Muscle layer of colon (tissue), 2 donors: ENCODE measurements around the gene CD8B.

Source experiments
- H3K27ac ChIP-seq: one replicate; pipeline ENCODE4 v1.7.0; 2013; ENCODE audit warnings: low read depth, mild to moderate bottlenecking, low read length, moderate library complexity
- H3K27me3 ChIP-seq, 2 donors: one replicate each; pipeline ENCODE4 v1.7.0; 2013; ENCODE audit warnings: low read length in 2 of 2, mild to moderate bottlenecking in 2 of 2; ENCODE audit not compliant: insufficient read depth in 2 of 2, control insufficient read depth in 1 of 2
- H3K36me3 ChIP-seq: one replicate; pipeline ENCODE4 v1.7.0; 2013; ENCODE audit warnings: mild to moderate bottlenecking, low read length; ENCODE audit not compliant: insufficient read depth
- H3K4me1 ChIP-seq: one replicate; pipeline ENCODE4 v1.7.0; 2013; ENCODE audit warnings: mild to moderate bottlenecking, low read length; ENCODE audit not compliant: insufficient read depth
- H3K4me3 ChIP-seq, 2 donors: one replicate each; pipeline ENCODE4 v1.7.0; 2013; ENCODE audit warnings: low read length in 2 of 2, low read depth in 1 of 2, mild to moderate bottlenecking in 1 of 2, moderate library complexity in 1 of 2
- H3K9ac ChIP-seq: one replicate; pipeline ENCODE4 v1.7.0; 2013; ENCODE audit warnings: low read length
- H3K9me3 ChIP-seq: one replicate; pipeline ENCODE4 v1.7.0; 2013; ENCODE audit warnings: mild to moderate bottlenecking, low read length
- donor health status: abdominal sarcoma.
- donor health status: Adenocarcinoma of cecum.

CD8B gene

DNA sequence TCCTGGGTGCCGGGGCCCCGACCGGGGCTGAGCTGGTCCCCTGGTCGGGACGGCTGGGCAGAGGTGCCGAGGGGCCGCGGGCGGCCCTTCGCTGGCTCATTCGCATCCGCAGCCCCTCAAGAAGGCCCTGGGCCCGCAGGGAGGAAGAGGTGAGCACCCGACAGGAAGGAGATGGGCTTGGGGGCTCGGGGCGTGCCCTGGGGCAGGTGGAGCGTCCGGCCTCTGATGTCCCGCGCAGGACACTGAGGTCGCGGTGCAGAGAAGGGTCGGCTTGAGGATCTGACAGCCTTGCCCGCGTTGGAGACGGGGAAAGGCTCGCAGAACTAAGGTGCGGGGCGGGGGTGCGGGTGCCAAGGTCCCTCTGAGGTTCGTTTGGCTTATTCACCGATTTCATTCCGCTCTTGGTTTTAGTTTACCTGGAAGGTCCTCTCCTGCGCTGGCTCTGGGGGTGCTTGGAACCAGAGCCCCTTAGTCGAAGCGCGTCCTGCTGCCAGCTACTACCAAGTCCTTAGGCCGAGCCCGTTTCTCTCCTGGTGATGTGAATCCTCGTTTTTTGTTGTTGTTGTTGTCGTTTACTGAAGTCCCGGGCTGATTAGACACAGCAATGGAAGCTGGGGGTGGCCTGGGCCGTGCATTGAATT is 52.1 kb downstream of the CD8B start:
- no peak overlapping the region for H3K4me3 ChIP-seq
- peaks cover 18 to 37% of the 10 kb centered on the region in 2 donors for H3K27me3 ChIP-seq
- no peak overlapping the region for H3K9ac ChIP-seq
- no peaks in the 10 kb centered on the region for H3K36me3 ChIP-seq
- H3K27ac ChIP-seq, result no peak overlapping the region
- no peaks in the 10 kb centered on the region for H3K9me3 ChIP-seq
- peaks cover 15% of the 10 kb centered on the region for H3K4me1 ChIP-seq

DNA sequence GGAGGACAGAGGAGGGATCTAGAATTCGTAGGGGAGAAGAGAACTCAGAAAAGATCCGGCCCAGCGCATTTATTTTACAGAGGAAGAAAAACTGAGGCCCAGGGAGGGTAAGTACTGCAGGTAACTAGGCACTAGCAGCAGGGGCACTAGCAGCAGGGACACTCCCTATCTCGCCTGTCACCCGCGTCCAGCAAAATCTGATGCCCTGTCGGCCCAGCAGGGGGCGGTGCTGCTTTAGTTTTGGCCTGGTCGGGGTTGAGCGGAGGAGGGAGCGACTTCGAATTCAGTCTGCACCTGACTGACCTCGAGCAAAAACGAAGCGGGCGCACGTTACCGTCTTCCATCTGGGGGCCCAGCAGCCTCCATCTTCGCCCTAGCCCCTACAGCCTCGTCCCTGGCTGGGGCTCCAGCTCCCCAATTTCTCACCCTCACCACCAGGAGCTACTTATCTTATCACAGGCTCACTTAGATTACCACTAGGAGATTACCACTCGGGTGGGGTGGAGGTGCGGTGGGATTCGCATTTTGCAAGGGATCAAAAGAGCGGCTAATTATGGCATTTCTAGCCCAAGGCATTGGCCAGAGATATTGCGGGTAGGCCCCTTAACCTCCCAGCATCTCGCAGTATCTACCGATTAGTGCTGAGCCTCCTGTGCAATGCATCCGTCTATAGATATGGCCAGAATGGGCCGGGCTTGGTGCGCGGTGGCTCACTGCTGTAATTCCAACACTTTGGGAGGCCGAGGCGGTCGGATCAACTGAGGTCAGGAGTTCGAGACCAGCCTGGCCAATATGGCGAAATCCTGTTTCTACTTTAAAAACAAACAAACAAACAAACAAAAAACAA is 53.1 kb downstream of the CD8B start:
- H3K4me3 ChIP-seq, result peak overlapping the region; percentile 38 to 57
- H3K27ac ChIP-seq, result no peak overlapping the region
- H3K36me3 ChIP-seq, result no peaks in the 10 kb centered on the region
- H3K27me3 ChIP-seq, result peaks cover 18 to 33% of the 10 kb centered on the region in 2 donors
- no peaks in the 10 kb centered on the region for H3K9me3 ChIP-seq
- peaks cover 15% of the 10 kb centered on the region for H3K4me1 ChIP-seq
- no peak overlapping the region for H3K9ac ChIP-seq

DNA sequence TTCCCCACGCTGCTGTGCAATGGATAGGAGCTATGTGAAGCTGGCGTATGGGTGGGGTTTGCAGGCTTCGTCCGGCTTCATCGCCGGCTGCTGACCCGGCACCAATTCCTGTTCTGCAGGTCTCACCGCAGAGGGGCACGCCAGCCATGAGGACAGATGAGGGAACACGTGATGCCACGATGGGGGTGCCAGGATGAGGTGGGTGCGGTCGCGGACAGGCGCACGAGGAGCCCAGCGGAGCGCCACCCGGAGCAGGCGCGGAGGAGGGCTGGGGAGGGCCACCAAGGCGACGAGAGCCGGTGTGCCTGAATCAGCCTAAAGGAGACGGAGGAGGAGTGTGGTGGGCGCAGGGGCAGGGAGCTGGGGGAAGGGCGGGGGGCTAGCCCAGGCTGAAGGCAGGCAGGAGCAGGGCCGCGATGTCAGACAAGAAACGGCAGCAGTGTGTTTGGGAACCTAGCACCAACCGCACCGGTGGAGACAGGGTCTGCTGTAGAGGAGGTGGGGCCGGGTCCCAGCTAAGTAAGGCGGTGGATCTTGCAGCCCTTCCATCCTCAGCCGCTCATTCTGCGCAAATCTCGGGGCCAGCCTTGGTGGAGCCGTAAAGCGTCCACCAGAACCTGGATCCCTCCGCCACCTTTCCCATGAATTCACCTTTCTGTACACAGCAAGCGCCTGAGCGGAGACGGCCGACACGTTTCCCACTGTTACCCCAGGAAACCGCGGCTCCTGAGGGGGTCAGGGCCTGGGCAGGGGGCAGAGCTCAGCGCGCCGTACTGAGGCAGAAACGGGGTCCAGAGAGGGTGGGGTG is 54.0 kb downstream of the CD8B start:
- no peaks in the 10 kb centered on the region for H3K36me3 ChIP-seq
- H3K27ac ChIP-seq, result no peak overlapping the region
- no peak overlapping the region for H3K9ac ChIP-seq
- no peaks in the 10 kb centered on the region for H3K9me3 ChIP-seq
- H3K4me1 ChIP-seq, result peaks cover 15% of the 10 kb centered on the region
- H3K4me3 ChIP-seq, result peak overlapping the region; percentile 38 to 57
- H3K27me3 ChIP-seq, result peaks cover 11 to 30% of the 10 kb centered on the region in 2 donors

DNA sequence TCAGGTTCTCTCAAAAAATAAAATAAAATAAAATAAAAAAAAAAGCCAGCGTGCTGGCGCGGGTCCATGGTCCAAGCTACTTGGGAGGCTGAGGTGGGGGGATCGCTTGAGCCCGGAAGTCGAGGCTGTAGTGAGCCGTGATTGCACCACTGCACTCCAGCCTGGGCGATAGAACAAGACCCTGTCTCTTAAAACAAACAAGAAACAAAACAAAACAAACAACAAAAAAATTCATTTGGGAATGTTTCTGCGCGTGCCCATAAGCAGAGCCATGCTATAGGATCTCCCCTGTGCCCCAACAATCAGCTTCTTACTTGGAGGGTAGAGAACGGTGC is 54.6 kb downstream of the CD8B start:
- Histone ChIP-seq H3K9ac (no peak overlapping the region), H3K4me3 (peak overlapping the region in 1 of 2 donors; percentile 57), H3K4me1 (peaks cover 15% of the 10 kb centered on the region), H3K27ac (no peak overlapping the region), H3K9me3 (no peaks in the 10 kb centered on the region), H3K27me3 (peaks cover 11 to 24% of the 10 kb centered on the region in 2 donors), H3K36me3 (no peaks in the 10 kb centered on the region)

DNA sequence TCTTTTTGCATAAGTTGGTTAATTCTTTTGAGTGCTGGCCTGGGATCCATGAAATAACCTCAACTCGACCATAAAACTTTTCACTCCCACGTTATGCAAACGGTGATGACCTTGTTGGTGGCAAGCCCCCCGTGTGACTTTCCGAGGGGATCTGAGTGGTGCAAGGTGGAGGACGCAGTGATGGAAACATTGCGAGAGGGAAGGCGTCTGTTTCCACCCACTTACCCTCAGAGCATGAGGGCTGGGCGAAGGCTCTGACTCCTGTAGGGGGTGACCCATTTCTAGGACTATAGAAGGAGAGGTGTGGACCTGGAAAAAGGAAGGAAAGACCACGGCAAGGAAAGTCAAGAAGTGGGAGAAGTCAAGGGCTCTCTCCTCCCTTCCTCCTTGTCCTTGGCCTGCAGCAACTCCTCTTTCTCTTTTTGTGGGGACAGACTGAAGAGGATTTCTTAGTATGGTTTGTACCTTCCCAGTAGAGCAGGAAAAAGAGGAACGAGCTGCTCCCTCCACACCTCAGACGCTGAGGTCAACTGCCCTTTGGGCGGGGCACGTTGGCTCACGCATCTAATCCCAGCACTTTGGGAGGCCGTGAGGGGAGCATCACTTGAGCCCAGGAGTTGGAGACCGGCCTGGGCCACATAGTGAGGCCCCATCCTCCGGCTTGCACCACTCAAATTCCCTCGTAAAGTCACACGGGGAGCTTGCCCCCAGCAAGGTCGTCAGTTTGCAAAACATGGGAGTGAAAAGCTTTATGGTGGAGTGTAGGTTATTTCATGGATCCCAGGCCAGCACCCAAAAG is 55.4 kb downstream of the CD8B start:
- Histone ChIP-seq H3K36me3 (no peaks in the 10 kb centered on the region), H3K27me3 (peaks cover 11 to 20% of the 10 kb centered on the region in 2 donors), H3K9me3 (no peaks in the 10 kb centered on the region), H3K9ac (no peak overlapping the region), H3K4me1 (peaks cover 15% of the 10 kb centered on the region), H3K27ac (no peak overlapping the region), H3K4me3 (no peak overlapping the region)

DNA sequence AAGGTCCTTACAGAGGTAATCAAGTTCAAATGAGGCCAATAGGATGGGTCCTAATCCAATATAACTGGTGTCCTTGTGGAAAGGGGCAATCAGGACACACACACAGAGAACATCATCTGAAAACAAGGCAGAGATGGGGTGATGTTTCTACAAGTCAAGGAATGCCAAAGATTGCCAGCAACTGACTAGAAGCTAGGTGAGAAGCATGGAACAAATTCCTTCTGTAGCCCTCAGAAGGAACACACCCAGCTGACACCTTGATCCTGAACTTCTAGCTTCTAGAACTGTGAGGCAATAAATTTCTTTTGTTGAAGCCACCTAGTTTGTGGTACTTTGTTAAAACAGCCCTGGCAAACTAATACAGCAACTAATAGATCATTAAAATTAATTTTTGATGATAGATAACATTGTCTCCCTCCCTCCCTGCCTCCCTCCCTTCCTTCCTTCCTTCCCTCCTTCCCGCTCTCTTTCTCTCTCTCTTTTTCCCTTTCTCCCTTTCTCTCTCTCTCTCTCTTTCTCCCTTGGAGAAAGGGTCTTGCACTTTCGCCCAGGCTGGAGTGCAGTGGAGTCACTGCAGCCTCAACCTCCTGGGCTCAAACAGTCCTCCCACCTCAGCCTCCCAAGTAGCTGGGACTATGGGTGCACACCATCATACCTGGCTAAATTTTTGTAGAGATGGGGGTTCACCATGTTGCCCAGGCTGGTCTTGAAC is 60.7 kb downstream of the CD8B start:
- Histone ChIP-seq H3K4me3 (no peak overlapping the region), H3K9me3 (no peaks in the 10 kb centered on the region), H3K36me3 (no peaks in the 10 kb centered on the region), H3K27ac (no peak overlapping the region), H3K9ac (no peak overlapping the region), H3K27me3 (no peaks in the 10 kb centered on the region), H3K4me1 (no peaks in the 10 kb centered on the region)

DNA sequence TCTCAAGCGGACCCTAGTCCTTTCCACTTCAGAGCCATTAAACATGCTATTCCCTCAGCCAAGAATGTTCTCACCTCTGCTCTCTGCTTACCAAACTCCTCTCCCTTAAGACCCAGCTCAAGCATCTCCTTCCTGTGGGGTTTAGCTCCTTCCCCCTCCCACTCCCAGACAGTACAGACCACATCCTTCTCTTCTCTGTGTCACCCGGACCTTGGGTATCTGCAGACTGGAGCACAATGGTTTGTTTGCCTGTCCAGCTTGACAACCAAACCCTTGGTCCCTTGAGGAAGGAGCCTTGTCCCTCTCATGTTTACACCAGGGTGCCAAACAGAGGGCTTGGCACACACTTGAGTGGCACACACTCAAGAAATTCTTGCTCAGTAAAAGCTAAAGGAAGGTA is 66.8 kb downstream of the CD8B start:
- Histone ChIP-seq H3K4me3 (no peak overlapping the region), H3K36me3 (no peaks in the 10 kb centered on the region), H3K9ac (no peak overlapping the region), H3K4me1 (peaks cover 5% of the 10 kb centered on the region), H3K27me3 (peaks cover 37 to 39% of the 10 kb centered on the region in 2 donors), H3K9me3 (no peaks in the 10 kb centered on the region), H3K27ac (no peak overlapping the region)

DNA sequence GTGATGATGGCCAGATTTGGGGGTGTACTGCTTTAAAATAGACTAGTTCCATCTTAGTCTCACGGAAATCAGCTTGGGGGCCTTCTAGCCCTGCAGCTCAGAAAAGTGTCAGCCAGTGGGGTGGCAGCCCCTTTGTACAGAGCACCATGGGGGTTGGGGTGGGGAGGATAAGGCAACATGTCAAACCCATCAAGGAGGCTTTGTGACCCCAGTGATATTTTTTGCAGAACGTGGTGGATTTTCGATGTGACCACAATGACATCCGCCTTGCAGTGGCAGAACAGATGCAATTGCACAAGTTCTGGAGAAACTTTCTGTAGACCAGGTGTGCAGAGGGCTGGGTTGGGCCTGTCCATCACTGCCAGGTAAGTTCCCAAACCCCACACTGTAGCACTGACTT is 67.9 kb downstream of the CD8B start:
- peaks cover 12% of the 10 kb centered on the region for H3K4me1 ChIP-seq

DNA sequence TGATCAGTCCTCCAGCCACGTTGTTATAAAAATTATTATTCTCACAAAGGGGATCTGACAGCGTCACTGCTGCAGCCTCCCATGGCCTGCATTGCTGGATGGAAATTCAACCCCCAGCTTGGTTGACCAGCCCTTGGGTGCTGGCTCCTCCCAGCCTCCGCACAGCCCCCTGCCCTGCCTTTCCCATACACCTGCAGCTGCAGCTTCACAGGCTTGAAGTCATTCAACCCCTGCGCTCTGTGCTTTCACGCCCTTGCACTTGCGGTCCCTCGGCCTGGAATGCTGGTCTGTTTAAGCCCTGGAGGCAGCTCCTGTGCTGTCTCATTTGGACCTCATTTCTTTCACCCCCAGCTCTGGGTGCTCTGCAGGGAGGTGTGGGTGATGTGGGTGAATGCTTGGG is 70.1 kb downstream of the CD8B start:
- no peak overlapping the region for H3K4me3 ChIP-seq
- H3K27ac ChIP-seq, result no peak overlapping the region
- H3K9ac ChIP-seq, result no peak overlapping the region
- H3K36me3 ChIP-seq, result no peaks in the 10 kb centered on the region
- H3K9me3 ChIP-seq, result no peaks in the 10 kb centered on the region
- H3K27me3 ChIP-seq, result peaks cover 40 to 50% of the 10 kb centered on the region in 2 donors
- peaks cover 12% of the 10 kb centered on the region for H3K4me1 ChIP-seq

More for the DNA sequence above, 67.9 kb downstream of the CD8B start:
- Histone ChIP-seq H3K4me3 (no peak overlapping the region), H3K36me3 (no peaks in the 10 kb centered on the region), H3K9ac (no peak overlapping the region), H3K27me3 (peaks cover 40 to 50% of the 10 kb centered on the region in 2 donors), H3K9me3 (no peaks in the 10 kb centered on the region), H3K27ac (no peak overlapping the region)

DNA sequence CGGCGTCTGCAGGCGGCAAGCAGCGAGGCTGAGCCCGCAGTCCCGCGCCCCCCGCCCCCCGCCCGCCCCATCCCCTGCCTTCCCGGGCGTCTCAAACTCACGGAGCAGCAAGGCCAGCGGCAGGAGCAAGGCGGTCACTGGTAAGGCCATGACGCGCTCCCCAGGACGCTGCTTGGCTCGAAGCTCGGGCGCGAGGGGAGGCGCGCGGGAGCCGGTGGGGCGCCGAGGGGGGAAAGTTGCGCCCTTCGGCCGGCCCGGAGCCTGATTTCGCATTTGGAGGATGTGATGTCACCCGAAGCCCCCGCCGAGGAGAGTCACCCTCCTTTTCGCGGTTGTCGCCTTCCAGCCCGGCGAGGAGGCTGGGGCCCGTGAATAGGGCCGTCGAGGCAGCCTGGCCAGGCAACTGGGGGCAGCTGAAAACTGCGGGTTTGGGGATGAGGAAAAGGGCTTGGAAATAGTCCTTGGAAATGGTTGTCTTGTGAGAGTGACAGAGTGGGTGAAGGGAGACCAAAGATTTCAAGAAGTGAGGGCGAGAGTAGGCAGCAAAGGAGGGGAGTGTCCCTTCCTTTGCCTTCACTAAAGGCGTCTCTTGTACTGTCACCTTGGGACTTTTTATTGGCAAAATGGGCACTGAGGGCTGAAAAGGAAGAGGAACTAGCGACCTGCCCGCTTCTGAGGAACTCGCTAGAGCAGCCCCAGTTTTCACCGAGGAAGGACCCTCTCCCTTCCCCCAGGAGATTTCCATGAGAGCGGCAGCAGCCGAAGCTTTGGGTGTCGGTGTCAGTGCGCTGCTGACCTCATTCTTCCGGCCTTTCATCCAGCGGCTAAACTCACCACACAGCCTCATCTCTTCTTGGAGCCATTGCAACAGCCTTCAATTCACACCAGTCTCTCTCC is 70.8 kb downstream of the CD8B start, which contains the start of gene CD8A:
TSS of gene CD8A (minus strand) at position 238 of the 897 bp plus-strand sequence. CDS start at position 150, 88 bp downstream.
- peaks cover 12% of the 10 kb centered on the region for H3K4me1 ChIP-seq
- no peak within 1 kb of the TSS for H3K9ac ChIP-seq
- H3K4me3 ChIP-seq, result peak within 1 kb of the TSS; percentile 14 to 35
- H3K36me3 ChIP-seq, result no peaks in the 10 kb centered on the region
- H3K27ac ChIP-seq, result no peak within 1 kb of the TSS
- peaks cover 40 to 50% of the 10 kb centered on the region in 2 donors for H3K27me3 ChIP-seq
- H3K9me3 ChIP-seq, result no peaks in the 10 kb centered on the region
